DMS153 treated with DMSO at 0.1 percent for 48 hours (cell line): Measurements from ENCODE around the gene CROCC2.

Source experiments
- DNase-seq: peaks from one replicate; lab custom pipeline; 2025; ENCODE audit not compliant: unreplicated experiment; lab: John Stamatoyannopoulos, UW

Gene CROCC2

GRCh38 chr2:240891492-240892340 lies 14.4 kb upstream of the CROCC2 start:
- DNase-seq: no peak

- DNase-seq: no peak
These were observed 13.8 kb upstream of the CROCC2 start for GRCh38 chr2:240892356-240892755.

- no peak for DNase-seq
These were observed 13.2 kb upstream of the CROCC2 start for GRCh38 chr2:240892925-240893324.

- no peak for DNase-seq
These were observed 12.7 kb upstream of the CROCC2 start for GRCh38 chr2:240893363-240893844.

GRCh38 chr2:240894006-240894405 lies 12.1 kb upstream of the CROCC2 start:
- no peak for DNase-seq

GRCh38 chr2:240894836-240895558 lies 11.1 kb upstream of the CROCC2 start:
- no peak for DNase-seq

- no peak for DNase-seq
These were observed 10.3 kb upstream of the CROCC2 start, which contains the start of gene MAB21L4 for GRCh38 chr2:240895656-240896388. Gene MAB21L4 (minus strand): TSS chr2:240896156. CDS start chr2:240895997, 159 bp downstream.

- DNase-seq: no peak
These were observed 9.7 kb upstream of the CROCC2 start for GRCh38 chr2:240896394-240896793.

- DNase-seq: peak; percentile 19
These were observed 9.1 kb upstream of the CROCC2 start for GRCh38 chr2:240896871-240897692.

- no peak for DNase-seq
These were observed 7.9 kb upstream of the CROCC2 start for GRCh38 chr2:240898108-240898730.

GRCh38 chr2:240898731-240899467 lies 7.2 kb upstream of the CROCC2 start:
- no peak for DNase-seq

- DNase-seq: no peak
These were observed 6.7 kb upstream of the CROCC2 start for GRCh38 chr2:240899468-240899865.

- DNase-seq: no peak
These were observed 5.8 kb upstream of the CROCC2 start for GRCh38 chr2:240900141-240900860.

- no peak for DNase-seq
These were observed 4.0 kb upstream of the CROCC2 start for GRCh38 chr2:240901986-240902614.

GRCh38 chr2:240902615-240903041 lies 3.5 kb upstream of the CROCC2 start:
- DNase-seq: no peak

GRCh38 chr2:240903191-240904060 lies 2.7 kb upstream of the CROCC2 start:
- DNase-seq: no peak
